Measurements from ENCODE around the gene IGF1R. TPM values are rescaled to one million over a fixed set of nuclear protein-coding genes. Genes with fewer than 3 reads are reported as not detected.
A peak's percentile ranks its signal among the peaks of the same experiment; 100 is the strongest.

Gene IGF1R
- total and polyA plus RNA-seq, 12 donors = 8.6 to 138 (median 66.0) TPM

- H3K4me1 ChIP-seq (replicated peaks in 1 of 2) = peaks cover 0 to 8% of the 10 kb centered on the region in 2 donors
- no peaks in the 10 kb centered on the region for H3K9me3 ChIP-seq (replicated peaks in 1 of 3)
- intact Hi-C loops (cut with DNase I) = no loop called here
These were observed 241.8 kb downstream of the IGF1R start for GRCh38 chr15:98889930-98890695.

GRCh38 chr15:98891301-98891700, 243.0 kb downstream of the IGF1R start:
- intact Hi-C loops (cut with DNase I) = no loop called here
- WGBS, 4 donors = 97 to 99% (median 98%) methylated on average over 17 to 31 of the region's 31 CpGs

More at GRCh38 chr15:98889930-98890695, 241.8 kb downstream of the IGF1R start:
- Histone ChIP-seq H3K27me3 (no peaks in the 10 kb centered on the region), H3K4me3 (no peak overlapping the region), H3K36me3 (replicated peaks in 1 of 2) (no peaks in the 10 kb centered on the region), H3K27ac (peak overlapping the region in 2 of 5 donors; percentile 36 to 43)
- WGBS, 4 donors = 79 to 84% (median 82%) methylated on average over 12 of the region's 12 CpGs
- no peak for DNase-seq
- no peak for TF ChIP-seq POLR2A (IDR thresholded peaks at IDR 0.05)
- TF ChIP-seq, protein P1, sequence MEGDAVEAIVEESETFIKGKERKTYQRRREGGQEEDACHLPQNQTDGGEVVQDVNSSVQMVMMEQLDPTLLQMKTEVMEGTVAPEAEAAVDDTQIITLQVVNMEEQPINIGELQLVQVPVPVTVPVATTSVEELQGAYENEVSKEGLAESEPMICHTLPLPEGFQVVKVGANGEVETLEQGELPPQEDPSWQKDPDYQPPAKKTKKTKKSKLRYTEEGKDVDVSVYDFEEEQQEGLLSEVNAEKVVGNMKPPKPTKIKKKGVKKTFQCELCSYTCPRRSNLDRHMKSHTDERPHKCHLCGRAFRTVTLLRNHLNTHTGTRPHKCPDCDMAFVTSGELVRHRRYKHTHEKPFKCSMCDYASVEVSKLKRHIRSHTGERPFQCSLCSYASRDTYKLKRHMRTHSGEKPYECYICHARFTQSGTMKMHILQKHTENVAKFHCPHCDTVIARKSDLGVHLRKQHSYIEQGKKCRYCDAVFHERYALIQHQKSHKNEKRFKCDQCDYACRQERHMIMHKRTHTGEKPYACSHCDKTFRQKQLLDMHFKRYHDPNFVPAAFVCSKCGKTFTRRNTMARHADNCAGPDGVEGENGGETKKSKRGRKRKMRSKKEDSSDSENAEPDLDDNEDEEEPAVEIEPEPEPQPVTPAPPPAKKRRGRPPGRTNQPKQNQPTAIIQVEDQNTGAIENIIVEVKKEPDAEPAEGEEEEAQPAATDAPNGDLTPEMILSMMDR (IDR thresholded peaks at IDR 0.05) = no peak

GRCh38 chr15:98893401-98893800, 245.1 kb downstream of the IGF1R start:
- no peaks in the 10 kb centered on the region for H3K27me3 ChIP-seq
- H3K4me3 ChIP-seq = no peak overlapping the region
- whole genome bisulfite sequencing, 4 donors = 47 to 55% (median 52%) methylated on average over 6 of the region's 6 CpGs
- peaks cover 0 to 5% of the 10 kb centered on the region in 2 donors for H3K36me3 ChIP-seq (replicated peaks in 1 of 2)
- no peaks in the 10 kb centered on the region for H3K9me3 ChIP-seq (replicated peaks in 1 of 3)
- TF ChIP-seq, protein P1 (IDR thresholded peaks at IDR 0.05) = no peak
- TF ChIP-seq POLR2A (IDR thresholded peaks at IDR 0.05) = no peak
- peaks cover 0 to 24% of the 10 kb centered on the region in 2 donors for H3K4me1 ChIP-seq (replicated peaks in 1 of 2)
- intact Hi-C loops (cut with DNase I) = no loop called here
- H3K27ac ChIP-seq = peak overlapping the region in 3 of 5 donors; percentile 0 to 67 (median 62)
- peak in 2 of 7 donors; percentile 41 to 74 for DNase-seq

More at GRCh38 chr15:98891301-98891700, 243.0 kb downstream of the IGF1R start:
- Histone ChIP-seq H3K4me1 (replicated peaks in 1 of 2) (peaks cover 0 to 12% of the 10 kb centered on the region in 2 donors), H3K4me3 (no peak overlapping the region), H3K27me3 (no peaks in the 10 kb centered on the region), H3K27ac (no peak overlapping the region), H3K36me3 (replicated peaks in 1 of 2) (no peaks in the 10 kb centered on the region), H3K9me3 (replicated peaks in 1 of 3) (no peaks in the 10 kb centered on the region)
- TF ChIP-seq POLR2A (IDR thresholded peaks at IDR 0.05) = no peak
- TF ChIP-seq, protein P1 (IDR thresholded peaks at IDR 0.05) = no peak
- DNase-seq = no peak

DNA sequence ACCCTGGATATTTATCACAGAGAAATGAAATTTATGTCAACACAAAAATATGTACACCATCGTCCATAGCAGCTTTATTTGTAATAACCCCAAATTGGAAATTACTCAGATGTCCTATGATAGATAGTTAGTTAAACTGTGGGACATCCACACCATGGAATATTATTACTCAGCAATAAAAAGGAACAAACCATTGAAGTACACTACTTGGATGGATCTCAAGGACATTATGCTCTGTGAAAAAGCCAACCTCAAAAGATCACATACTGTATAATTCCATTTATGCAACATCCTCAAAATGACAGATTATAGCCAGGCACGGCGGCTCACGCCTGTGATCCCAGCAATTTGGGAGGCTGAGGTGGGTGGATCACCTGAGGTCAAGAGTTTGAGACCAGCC, 246.0 kb downstream of the IGF1R start:
- H3K4me1 ChIP-seq (replicated peaks in 1 of 2) = peaks cover 0 to 24% of the 10 kb centered on the region in 2 donors
- no peak overlapping the region for H3K4me3 ChIP-seq
- no peak for TF ChIP-seq POLR2A (IDR thresholded peaks at IDR 0.05)
- TF ChIP-seq, protein P1 (IDR thresholded peaks at IDR 0.05) = no peak
- H3K27ac ChIP-seq = peak overlapping the region in 3 of 5 donors; percentile 0 to 67 (median 38)
- H3K27me3 ChIP-seq = no peaks in the 10 kb centered on the region
- WGBS, 4 donors = 52 to 79% (median 55%) methylated on average over 4 of the region's 4 CpGs
- no peaks in the 10 kb centered on the region for H3K9me3 ChIP-seq (replicated peaks in 1 of 3)
- peaks cover 0 to 5% of the 10 kb centered on the region in 2 donors for H3K36me3 ChIP-seq (replicated peaks in 1 of 2)
- intact Hi-C loops (cut with DNase I) = no loop called here
- DNase-seq = peak in 1 of 7 donors; percentile 52

Data from adrenal gland (tissue), 12 donors.